IPS-15b (cell line): ENCODE measurements around the gene IFI27.
A peak's percentile ranks its signal among the peaks of the same experiment; 100 is the strongest.

ENCODE experiments used
- H3K27me3 ChIP-seq: one replicate; pipeline ENCODE4 v1.6.1; 2013; ENCODE audit warnings: low read length; ENCODE audit not compliant: control insufficient read depth, insufficient read depth
- H3K36me3 ChIP-seq: one replicate; pipeline ENCODE4 v1.6.1; 2013; ENCODE audit warnings: low read length; ENCODE audit not compliant: control insufficient read depth, insufficient read depth
- H3K4me1 ChIP-seq: one replicate; pipeline ENCODE4 v1.6.1; 2013; ENCODE audit warnings: mild to moderate bottlenecking, low read length; ENCODE audit not compliant: control insufficient read depth, insufficient read depth
- H3K4me3 ChIP-seq: one replicate; pipeline ENCODE4 v1.5.1; 2013; ENCODE audit warnings: low read depth, low read length
- H3K9ac ChIP-seq: one replicate; pipeline ENCODE4 v1.6.1; 2013; ENCODE audit warnings: low read depth, mild to moderate bottlenecking, low read length
- H3K9me3 ChIP-seq: one replicate; pipeline ENCODE4 v1.6.1; 2013; ENCODE audit warnings: mild to moderate bottlenecking, low read length; ENCODE audit not compliant: control insufficient read depth, insufficient read depth

Gene IFI27

GRCh38 chr14:94081386-94081820, 29.1 kb upstream of the IFI27 start:
- Histone ChIP-seq H3K9me3 (no peaks in the 10 kb centered on the region), H3K4me3 (peak overlapping the region; percentile 61), H3K4me1 (peaks cover 10% of the 10 kb centered on the region), H3K36me3 (peaks cover 12% of the 10 kb centered on the region), H3K9ac (peak overlapping the region; percentile 13), H3K27me3 (no peaks in the 10 kb centered on the region)

GRCh38 chr14:94087891-94088290, 22.6 kb upstream of the IFI27 start:
- H3K27me3 ChIP-seq: no peaks in the 10 kb centered on the region
- no peaks in the 10 kb centered on the region for H3K36me3 ChIP-seq
- no peak overlapping the region for H3K9ac ChIP-seq
- H3K9me3 ChIP-seq: no peaks in the 10 kb centered on the region
- H3K4me1 ChIP-seq: no peaks in the 10 kb centered on the region
- no peak overlapping the region for H3K4me3 ChIP-seq

- Histone ChIP-seq H3K4me3 (no peak overlapping the region), H3K36me3 (no peaks in the 10 kb centered on the region), H3K27me3 (no peaks in the 10 kb centered on the region), H3K9me3 (no peaks in the 10 kb centered on the region), H3K9ac (no peak overlapping the region), H3K4me1 (no peaks in the 10 kb centered on the region)
These were observed 22.0 kb upstream of the IFI27 start for GRCh38 chr14:94088516-94088915.

- no peaks in the 10 kb centered on the region for H3K9me3 ChIP-seq
- no peaks in the 10 kb centered on the region for H3K36me3 ChIP-seq
- no peaks in the 10 kb centered on the region for H3K4me1 ChIP-seq
- no peak overlapping the region for H3K4me3 ChIP-seq
- no peaks in the 10 kb centered on the region for H3K27me3 ChIP-seq
- no peak overlapping the region for H3K9ac ChIP-seq
These were observed 21.1 kb upstream of the IFI27 start for GRCh38 chr14:94089479-94089878.

DNA sequence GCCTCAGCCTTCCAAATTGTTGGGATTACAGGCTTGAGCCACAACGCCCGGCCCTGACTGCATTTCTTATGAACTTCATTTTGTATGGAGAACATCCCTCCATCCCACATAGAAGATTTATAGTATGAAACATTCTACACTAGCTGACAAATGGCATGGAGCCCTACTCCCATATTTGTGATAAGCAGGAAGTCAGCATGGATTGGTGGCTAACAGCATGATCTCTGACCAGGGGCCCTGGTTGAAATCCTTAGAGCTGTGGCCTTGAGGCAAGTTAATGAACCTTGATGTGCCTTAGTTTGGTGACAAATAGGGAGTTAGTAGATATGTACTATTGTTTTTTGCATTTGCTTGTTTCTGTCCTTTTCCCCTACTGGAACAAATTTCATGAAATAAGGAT, 17.1 kb upstream of the IFI27 start:
- Histone ChIP-seq H3K36me3 (no peaks in the 10 kb centered on the region), H3K9me3 (no peaks in the 10 kb centered on the region), H3K4me1 (no peaks in the 10 kb centered on the region), H3K9ac (no peak overlapping the region), H3K27me3 (no peaks in the 10 kb centered on the region), H3K4me3 (no peak overlapping the region)

DNA sequence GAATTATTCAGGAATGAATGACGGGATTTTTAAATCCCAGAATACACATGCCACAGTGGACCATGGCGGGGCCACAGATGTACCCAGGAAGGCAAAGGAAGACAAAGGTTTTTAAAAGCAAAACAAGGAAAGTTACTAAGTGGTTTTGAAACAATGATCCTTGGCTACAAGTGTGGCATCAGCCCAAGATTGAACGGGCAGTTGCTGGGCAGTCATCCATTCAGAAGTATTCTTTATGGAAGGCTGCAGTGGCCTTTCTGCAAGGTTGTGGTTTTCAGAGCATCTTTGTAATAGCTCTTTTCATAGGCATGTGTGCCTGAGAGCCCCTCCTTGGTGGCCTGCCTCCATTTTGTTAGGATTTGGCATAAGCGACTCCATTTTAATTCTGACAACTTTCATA, 13.4 kb upstream of the IFI27 start:
- Histone ChIP-seq H3K4me3 (no peak overlapping the region), H3K36me3 (no peaks in the 10 kb centered on the region), H3K27me3 (no peaks in the 10 kb centered on the region), H3K4me1 (no peaks in the 10 kb centered on the region), H3K9ac (no peak overlapping the region), H3K9me3 (no peaks in the 10 kb centered on the region)

GRCh38 chr14:94098326-94098992, 12.1 kb upstream of the IFI27 start:
- Histone ChIP-seq H3K4me3 (no peak overlapping the region), H3K9ac (no peak overlapping the region), H3K9me3 (no peaks in the 10 kb centered on the region), H3K36me3 (no peaks in the 10 kb centered on the region), H3K4me1 (no peaks in the 10 kb centered on the region), H3K27me3 (no peaks in the 10 kb centered on the region)

DNA sequence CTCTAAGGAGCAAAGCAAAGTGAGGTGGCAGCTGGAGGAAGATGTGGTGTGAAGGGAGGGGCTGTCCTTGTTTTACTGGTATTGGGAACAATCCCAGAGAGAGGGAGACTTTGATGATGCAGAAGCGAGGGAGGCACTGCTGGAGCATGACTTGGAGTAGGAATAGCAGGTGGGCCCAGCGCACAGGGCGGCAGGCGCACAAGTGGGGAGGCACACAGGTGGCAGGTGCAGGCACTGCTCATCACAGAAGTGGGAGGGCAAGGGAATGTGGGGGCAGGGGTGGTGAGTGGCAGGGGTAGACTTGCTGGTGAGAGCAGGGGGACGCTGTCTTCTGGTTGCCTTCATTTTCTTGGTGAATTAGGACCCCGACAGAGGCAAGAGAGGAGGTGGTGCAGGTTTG, 11.5 kb upstream of the IFI27 start:
- H3K4me1 ChIP-seq: no peaks in the 10 kb centered on the region
- H3K4me3 ChIP-seq: no peak overlapping the region
- H3K36me3 ChIP-seq: no peaks in the 10 kb centered on the region
- H3K9me3 ChIP-seq: no peaks in the 10 kb centered on the region
- H3K27me3 ChIP-seq: no peaks in the 10 kb centered on the region
- no peak overlapping the region for H3K9ac ChIP-seq

DNA sequence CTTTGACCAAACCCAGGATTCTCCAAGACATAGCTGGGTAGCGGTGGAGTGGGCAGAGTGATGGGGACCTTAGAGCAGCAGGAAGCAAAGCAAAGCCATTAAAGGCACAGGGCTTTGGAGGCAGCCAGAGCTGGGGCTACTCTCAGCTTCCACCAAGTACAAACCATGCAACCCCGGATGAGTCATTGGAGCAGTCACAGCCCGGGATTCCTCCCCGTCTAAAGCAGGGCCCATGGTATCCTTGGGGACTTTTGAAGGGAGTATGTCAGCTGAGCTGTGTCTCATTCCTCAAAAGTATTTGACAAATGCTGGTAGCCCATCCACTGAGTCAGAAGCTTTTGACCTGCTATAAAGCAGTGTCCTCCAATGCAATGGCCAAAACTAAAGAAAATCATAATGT, 9.7 kb upstream of the IFI27 start:
- H3K4me3 ChIP-seq: no peak overlapping the region
- no peaks in the 10 kb centered on the region for H3K36me3 ChIP-seq
- H3K27me3 ChIP-seq: no peaks in the 10 kb centered on the region
- no peak overlapping the region for H3K9ac ChIP-seq
- no peaks in the 10 kb centered on the region for H3K9me3 ChIP-seq
- no peaks in the 10 kb centered on the region for H3K4me1 ChIP-seq

DNA sequence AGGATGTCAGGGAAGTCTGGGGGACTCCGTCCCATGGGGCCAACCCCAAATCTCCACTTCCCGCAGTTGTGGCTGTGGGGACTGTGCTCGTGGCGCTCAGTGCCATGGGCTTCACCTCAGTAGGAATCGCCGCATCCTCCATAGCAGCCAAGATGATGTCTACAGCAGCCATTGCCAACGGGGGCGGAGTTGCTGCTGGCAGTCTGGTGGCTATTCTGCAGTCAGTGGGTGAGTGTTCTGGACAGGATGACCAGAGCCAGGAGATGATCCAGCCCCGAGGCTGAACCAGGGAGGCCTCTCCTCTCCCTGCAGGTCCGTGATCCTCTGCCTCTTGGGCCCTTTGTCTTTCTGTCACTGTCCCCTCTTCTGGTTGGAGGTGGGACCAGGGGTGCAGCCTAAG, 8.8 kb upstream of the IFI27 start:
- Histone ChIP-seq H3K9me3 (no peaks in the 10 kb centered on the region), H3K9ac (no peak overlapping the region), H3K27me3 (no peaks in the 10 kb centered on the region), H3K4me1 (no peaks in the 10 kb centered on the region), H3K4me3 (no peak overlapping the region), H3K36me3 (no peaks in the 10 kb centered on the region)

- H3K9ac ChIP-seq: no peak overlapping the region
- no peaks in the 10 kb centered on the region for H3K9me3 ChIP-seq
- H3K4me1 ChIP-seq: no peaks in the 10 kb centered on the region
- no peaks in the 10 kb centered on the region for H3K27me3 ChIP-seq
- no peak overlapping the region for H3K4me3 ChIP-seq
- H3K36me3 ChIP-seq: no peaks in the 10 kb centered on the region
These were observed 7.6 kb upstream of the IFI27 start for GRCh38 chr14:94102768-94103482.

DNA sequence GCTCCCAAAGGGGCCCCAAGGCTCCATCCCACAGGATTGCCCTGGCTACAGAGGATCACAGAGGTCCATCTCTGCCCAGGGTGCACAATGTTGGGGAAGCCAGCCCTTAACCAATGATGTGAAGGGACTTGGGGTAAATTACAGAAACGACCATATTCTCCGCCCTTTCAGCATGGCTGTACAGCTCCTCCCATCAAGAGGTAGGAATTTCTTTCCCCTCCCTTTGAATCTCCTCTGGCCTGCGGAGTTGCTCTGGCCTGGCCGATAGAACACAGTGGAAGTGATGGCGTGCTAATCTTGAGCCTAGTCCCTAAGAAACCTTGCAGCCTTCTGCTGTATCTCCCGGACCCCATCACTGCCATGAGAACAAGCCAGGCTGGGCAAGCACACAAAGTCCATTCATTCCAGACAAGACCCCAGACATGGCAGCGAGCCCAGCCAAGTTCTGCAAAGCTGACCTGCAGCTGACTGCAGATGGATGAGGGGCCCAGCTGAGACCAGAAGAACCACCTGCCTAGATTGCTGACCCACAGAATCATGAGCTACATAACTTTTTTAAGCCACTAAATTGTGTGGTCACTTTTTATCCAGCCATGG, 6.9 kb upstream of the IFI27 start:
- Histone ChIP-seq H3K36me3 (no peaks in the 10 kb centered on the region), H3K9ac (no peak overlapping the region), H3K4me3 (no peak overlapping the region), H3K27me3 (no peaks in the 10 kb centered on the region), H3K4me1 (no peaks in the 10 kb centered on the region), H3K9me3 (no peaks in the 10 kb centered on the region)
